ENCODE measurements around the gene SDK1. TPM values are rescaled to one million over a fixed set of nuclear protein-coding genes. Genes with fewer than 3 reads are reported as not detected.

The SDK1 gene
- total RNA-seq, 4 donors from 2014 or later: 3.7 to 80.9 (median 13.1) TPM

- TF ChIP-seq CTCF (IDR thresholded peaks at IDR 0.05): no peak
- TF ChIP-seq POLR2A (IDR thresholded peaks at IDR 0.05): no peak
- DNase-seq: no peak
- Histone ChIP-seq H3K4me1 (no peaks in the 10 kb centered on the region), H3K9me3 (no peaks in the 10 kb centered on the region), H3K27ac (no peak overlapping the region), H3K27me3 (no peaks in the 10 kb centered on the region), H3K36me3 (no peaks in the 10 kb centered on the region), H3K4me3 (no peak overlapping the region)
These were observed 739.3 kb downstream of the SDK1 start for GRCh38 chr7:4040109-4040928.

GRCh38 chr7:4042402-4043045 lies 741.5 kb downstream of the SDK1 start:
- DNase-seq: no peak
- TF ChIP-seq POLR2A (IDR thresholded peaks at IDR 0.05): no peak
- no peak for TF ChIP-seq CTCF (IDR thresholded peaks at IDR 0.05)
- no peaks in the 10 kb centered on the region for H3K36me3 ChIP-seq
- H3K27ac ChIP-seq: no peak overlapping the region
- no peak overlapping the region for H3K4me3 ChIP-seq
- H3K4me1 ChIP-seq: no peaks in the 10 kb centered on the region
- H3K27me3 ChIP-seq: no peaks in the 10 kb centered on the region
- no peaks in the 10 kb centered on the region for H3K9me3 ChIP-seq

GRCh38 chr7:4043988-4044387 lies 742.9 kb downstream of the SDK1 start:
- TF ChIP-seq POLR2A (IDR thresholded peaks at IDR 0.05) (no peak), CTCF (IDR thresholded peaks at IDR 0.05) (no peak)
- no peaks in the 10 kb centered on the region for H3K9me3 ChIP-seq
- no peaks in the 10 kb centered on the region for H3K4me1 ChIP-seq
- H3K27ac ChIP-seq: no peak overlapping the region
- H3K4me3 ChIP-seq: no peak overlapping the region
- no peak for DNase-seq
- H3K27me3 ChIP-seq: no peaks in the 10 kb centered on the region
- no peaks in the 10 kb centered on the region for H3K36me3 ChIP-seq

GRCh38 chr7:4045450-4045849 lies 744.4 kb downstream of the SDK1 start:
- no peak overlapping the region for H3K4me3 ChIP-seq
- no peaks in the 10 kb centered on the region for H3K27me3 ChIP-seq
- DNase-seq: no peak
- no peak overlapping the region for H3K27ac ChIP-seq
- TF ChIP-seq CTCF (IDR thresholded peaks at IDR 0.05) (no peak), POLR2A (IDR thresholded peaks at IDR 0.05) (no peak)
- H3K9me3 ChIP-seq: no peaks in the 10 kb centered on the region
- no peaks in the 10 kb centered on the region for H3K36me3 ChIP-seq
- no peaks in the 10 kb centered on the region for H3K4me1 ChIP-seq

GRCh38 chr7:4045975-4046374 lies 744.9 kb downstream of the SDK1 start:
- Histone ChIP-seq H3K4me3 (no peak overlapping the region), H3K27ac (no peak overlapping the region), H3K36me3 (no peaks in the 10 kb centered on the region), H3K27me3 (no peaks in the 10 kb centered on the region), H3K9me3 (no peaks in the 10 kb centered on the region), H3K4me1 (no peaks in the 10 kb centered on the region)
- no peak for DNase-seq
- no peak for TF ChIP-seq CTCF (IDR thresholded peaks at IDR 0.05)
- TF ChIP-seq POLR2A (IDR thresholded peaks at IDR 0.05): no peak
